OCI-LY7 (cell line): ENCODE results near the gene SDE2. TPM values are rescaled to one million over a fixed set of nuclear protein-coding genes. Genes with fewer than 3 reads are reported as not detected.

Experiments
- BruUV-seq: library from RNA; stranded (reverse); fragments of 400-500 nt; replicated peaks from 2 replicates; lab custom pipeline; 2021; lab: Mats Ljungman, UMichigan
- CTCF ChIA-PET: fragments of 300-600 bp; sonication (Branson Sonifier 250); formaldehyde crosslinking; loops from one replicate; lab custom pipeline; 2022; ENCODE audit warnings: antibody characterized with exemption; ENCODE audit not compliant: unreplicated experiment; lab: Charles Lee
- POLR2A ChIA-PET: fragments of 300-600 bp; sonication (Branson Sonifier 250); formaldehyde crosslinking; loops from one replicate; lab custom pipeline; 2022; ENCODE audit warnings: antibody characterized with exemption; lab: Charles Lee
- DNase-seq: peaks from one replicate; pipeline ENCODE4 v3.0.0-alpha.2; 2015; ENCODE audit warnings: low spot score
- H2AFZ ChIP-seq: fragments of 200-600 bp; sonication (generic), shearing (Covaris generic); 2 replicates; pipeline ENCODE4 v1.6.1; 2014; ENCODE audit warnings: mild to moderate bottlenecking, antibody characterized with exemption, low read length, moderate library complexity
- H3K27ac ChIP-seq: fragments of 200-600 bp; sonication (generic); 2 replicates; pipeline ENCODE4 v1.5.1; 2014; ENCODE audit warnings: mixed run types, low read depth, mild to moderate bottlenecking, moderate library complexity, low read length, inconsistent platforms; ENCODE audit not compliant: poor library complexity, severe bottlenecking
- H3K36me3 ChIP-seq: fragments of 200-600 bp; sonication (generic); 2 replicates; pipeline ENCODE4 v1.6.1; 2014; ENCODE audit warnings: mild to moderate bottlenecking, antibody characterized with exemption, low read length, moderate library complexity, mixed read lengths; ENCODE audit not compliant: insufficient read depth
- H3K4me1 ChIP-seq: fragments of 200-600 bp; sonication (generic); 2 replicates; pipeline ENCODE4 v1.5.1; 2014; ENCODE audit warnings: mild to moderate bottlenecking, low read length; ENCODE audit not compliant: insufficient read depth, poor library complexity, severe bottlenecking
- H3K4me2 ChIP-seq: fragments of 200-600 bp; sonication (generic); 2 replicates; pipeline ENCODE4 v1.6.1; 2014; ENCODE audit warnings: mild to moderate bottlenecking, low read length
- H3K4me3 ChIP-seq: fragments of 200-600 bp; sonication (generic); 2 replicates; pipeline ENCODE4 v1.5.1; 2014; ENCODE audit warnings: mild to moderate bottlenecking, low read depth, low read length; ENCODE audit not compliant: poor library complexity, severe bottlenecking
- H3K79me2 ChIP-seq: fragments of 200-600 bp; sonication (generic); 2 replicates; pipeline ENCODE4 v1.6.1; 2016; ENCODE audit warnings: low read depth, mild to moderate bottlenecking, low read length, moderate library complexity, mixed read lengths; ENCODE audit not compliant: insufficient read depth
- H3K9me2 ChIP-seq: fragments of 200-600 bp; sonication (generic); 2 replicates; pipeline ENCODE4 v1.6.1; 2016; ENCODE audit warnings: mild to moderate bottlenecking, low read length, mixed read lengths; ENCODE audit not compliant: insufficient read depth
- H3K9me3 ChIP-seq: fragments of 200-600 bp; sonication (generic); 2 replicates; pipeline ENCODE4 v1.6.1; 2014; ENCODE audit warnings: mild to moderate bottlenecking, mixed run types, low read length, mixed read lengths
- H4K20me1 ChIP-seq: fragments of 200-600 bp; sonication (generic); 2 replicates; pipeline ENCODE4 v1.6.1; 2014; ENCODE audit warnings: mild to moderate bottlenecking, antibody characterized with exemption, low read length, moderate library complexity, mixed read lengths; ENCODE audit not compliant: insufficient read depth
- CTCF ChIP-seq: fragments of 200-600 bp; sonication (generic); conservative IDR thresholded peaks from 2 replicates; pipeline ENCODE4 v1.5.1; 2014; ENCODE audit warnings: mild to moderate bottlenecking, antibody characterized with exemption, low read length, moderate library complexity, mixed read lengths
- EZH2phosphoT487 ChIP-seq: fragments of 200-600 bp; sonication (generic); IDR thresholded peaks from 2 replicates; pipeline ENCODE4 v1.6.1; 2018; ENCODE audit warnings: low read depth, borderline replicate concordance, mild to moderate bottlenecking, mixed run types, antibody characterized with exemption, low read length, moderate library complexity, mixed read lengths
- intact Hi-C: fragments of 100-400 bp; cut with micrococcal nuclease; formaldehyde crosslinking; loops from one replicate; pipeline ENCODE4 v1.10.0; 2022; ENCODE audit not compliant: unreplicated experiment
- total RNA-seq, 2 experiments: library from RNA; depleted of rRNA in 1 of 2; stranded (reverse); fragments of >200 nt in 1 of 2; shearing (Covaris generic) in 1 of 2; gene quantifications; 2 replicates each; pipeline ENCODE4 v1.2.3, GENCODE V29; 2014 to 2022

The SDE2 gene
- total RNA-seq, 2 experiments from 2014 or later = 18.2 to 25.0 TPM

GRCh38 chr1:225944387-225944786, 54.8 kb downstream of the SDE2 start:
- H3K9me3 ChIP-seq = no peaks in the 10 kb centered on the region
- peak overlapping the region; percentile 34 for H3K4me3 ChIP-seq
- DNase-seq = peak; percentile 39
- no peaks in the 10 kb centered on the region for H3K9me2 ChIP-seq
- peak overlapping the region; percentile 45; the same call in 1 of the 2 replicates for H2AFZ ChIP-seq
- H3K4me1 ChIP-seq = peaks cover 86% of the 10 kb centered on the region
- ChIA-PET POLR2A (interaction anchor here (0.8 to 7.9 kb wide), 13 partner anchors 10 to 177 kb away, joined by 3 to 83 read pairs (median 5); partner anchors contain the start of genes PYCR2 and TMEM63A), CTCF (interaction anchor here (1.0 kb wide), 1 partner anchor 55 kb away, joined by 3 read pairs; the partner anchor contains the start of gene SDE2)
- H4K20me1 ChIP-seq = no peaks in the 10 kb centered on the region
- BruUV-seq = no TSS peak
- peak overlapping the region; percentile 76 for H3K4me2 ChIP-seq
- TF ChIP-seq EZH2phosphoT487 (no peak), CTCF (no peak)
- H3K36me3 ChIP-seq = no peaks in the 10 kb centered on the region
- H3K27ac ChIP-seq = peak overlapping the region; percentile 95
- intact Hi-C loops = loop anchor here (5.0 kb wide), 1 partner anchor 517 kb away; the partner anchor contains the start of gene LBR
- H3K79me2 ChIP-seq = no peaks in the 10 kb centered on the region

- H3K27ac ChIP-seq = peak overlapping the region; percentile 95
- TF ChIP-seq EZH2phosphoT487 (no peak), CTCF (no peak)
- BruUV-seq = no TSS peak
- H3K4me2 ChIP-seq = peak overlapping the region; percentile 76
- no peaks in the 10 kb centered on the region for H3K79me2 ChIP-seq
- H2AFZ ChIP-seq = no peak overlapping the region; the same call in 1 of the 2 replicates
- ChIA-PET CTCF (interaction anchor here (1.0 kb wide), 1 partner anchor 56 kb away, joined by 3 read pairs; the partner anchor contains the start of gene SDE2), POLR2A (interaction anchor here (0.9 to 7.9 kb wide), 8 partner anchors 11 to 165 kb away, joined by 3 to 83 read pairs (median 5); partner anchors contain the start of genes PYCR2 and TMEM63A)
- no peak overlapping the region for H3K4me3 ChIP-seq
- no peak for DNase-seq
- no peaks in the 10 kb centered on the region for H4K20me1 ChIP-seq
- no peaks in the 10 kb centered on the region for H3K9me2 ChIP-seq
- intact Hi-C loops = loop anchor here (2.0 to 5.0 kb wide), 2 partner anchors 61 to 516 kb away; partner anchors contain the start of genes LBR and TMEM63A
- no peaks in the 10 kb centered on the region for H3K36me3 ChIP-seq
- no peaks in the 10 kb centered on the region for H3K9me3 ChIP-seq
- H3K4me1 ChIP-seq = peaks cover 78% of the 10 kb centered on the region
These were observed 55.6 kb downstream of the SDE2 start for GRCh38 chr1:225943582-225943981.

GRCh38 chr1:225942574-225942973, 56.6 kb downstream of the SDE2 start:
- CTCF ChIA-PET = interaction anchor here (0.9 kb wide), 1 partner anchor 165 kb away, joined by 3 read pairs; the partner anchor contains the start of gene SRP9
- H3K9me3 ChIP-seq = no peaks in the 10 kb centered on the region
- H2AFZ ChIP-seq = no peak overlapping the region
- H3K79me2 ChIP-seq = no peaks in the 10 kb centered on the region
- TF ChIP-seq EZH2phosphoT487 (no peak), CTCF (no peak)
- intact Hi-C loops = loop anchor here (1.0 to 5.0 kb wide), 3 partner anchors 18 to 515 kb away; partner anchors contain the start of genes LBR, PYCR2 and TMEM63A
- peaks cover 72% of the 10 kb centered on the region for H3K4me1 ChIP-seq
- no peaks in the 10 kb centered on the region for H4K20me1 ChIP-seq
- DNase-seq = peak; percentile 97
- H3K4me2 ChIP-seq = peak overlapping the region; percentile 76
- H3K27ac ChIP-seq = peak overlapping the region; percentile 95
- POLR2A ChIA-PET = interaction anchor here (0.5 to 7.9 kb wide), 8 partner anchors 9 to 458 kb away, joined by 3 to 83 read pairs (median 4); partner anchors contain the start of gene PYCR2
- no peaks in the 10 kb centered on the region for H3K9me2 ChIP-seq
- BruUV-seq = no TSS peak
- H3K4me3 ChIP-seq = peak overlapping the region; percentile 45
- no peaks in the 10 kb centered on the region for H3K36me3 ChIP-seq
